Globus pallidus (tissue), 1 donor: Measurements from ENCODE around the gene TMIE.
"Not testable (repeated sequence)": the region's sequence is repeated elsewhere in the genome, so short reads cannot be mapped to it uniquely, and the experiment has no call there.

ENCODE experiments used
- DNase-seq: peaks from one replicate; pipeline ENCODE4 v3.0.0-alpha.2; 2015; ENCODE audit warnings: low spot score

TMIE gene

DNA sequence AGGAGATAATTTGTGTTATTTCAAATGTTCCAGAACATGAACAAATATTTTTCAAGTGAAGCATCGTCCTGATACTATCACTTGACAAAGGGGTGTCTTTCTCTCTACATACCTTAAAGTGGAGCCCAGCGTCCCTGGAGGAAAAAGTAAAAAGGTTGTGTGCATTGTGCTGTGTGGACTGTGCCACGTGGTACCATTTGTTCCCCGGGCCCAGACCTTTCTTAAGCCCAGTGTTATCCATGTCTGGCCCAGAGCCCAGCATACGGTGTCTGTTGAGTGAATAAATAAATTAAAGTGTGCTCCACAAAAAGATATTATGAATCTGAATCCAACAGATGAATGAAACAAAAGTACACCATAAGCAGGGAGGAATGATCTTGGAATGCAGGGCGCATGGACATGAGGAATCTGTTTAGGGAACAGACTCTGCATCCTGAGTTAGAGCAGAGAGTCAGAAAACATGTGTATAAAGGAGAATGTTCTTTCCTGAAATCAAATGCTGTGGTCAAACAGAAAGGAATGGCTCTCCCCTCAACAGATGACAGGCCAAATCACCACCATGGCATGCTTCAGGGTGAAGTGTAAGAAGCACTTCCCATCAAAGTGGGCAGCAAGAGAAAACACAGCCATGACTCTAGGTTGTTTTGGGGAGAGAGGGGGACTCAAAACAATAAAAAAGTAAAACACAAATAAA, 24.6 kb downstream of the TMIE start:
- DNase-seq = no peak

DNA sequence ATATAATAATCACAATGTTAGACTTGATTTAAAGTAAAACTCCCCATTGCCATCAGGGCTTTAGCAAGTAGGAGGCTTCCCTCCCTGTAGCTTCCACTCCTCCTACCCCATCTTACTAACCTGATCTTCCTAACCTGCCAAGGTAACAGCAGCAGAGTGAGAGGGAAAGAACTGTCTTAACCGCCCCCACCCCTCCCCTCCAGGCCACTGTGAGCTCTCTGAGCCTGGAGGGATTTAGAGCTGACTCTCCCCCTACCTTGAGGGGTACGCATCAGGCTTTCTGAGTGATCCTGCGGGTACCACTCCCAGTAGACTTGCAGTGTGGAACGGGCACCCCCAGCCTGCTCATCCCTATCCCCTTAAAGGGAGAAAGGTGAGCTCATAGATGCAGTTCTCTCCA, 27.8 kb downstream of the TMIE start:
- no peak for DNase-seq

DNA sequence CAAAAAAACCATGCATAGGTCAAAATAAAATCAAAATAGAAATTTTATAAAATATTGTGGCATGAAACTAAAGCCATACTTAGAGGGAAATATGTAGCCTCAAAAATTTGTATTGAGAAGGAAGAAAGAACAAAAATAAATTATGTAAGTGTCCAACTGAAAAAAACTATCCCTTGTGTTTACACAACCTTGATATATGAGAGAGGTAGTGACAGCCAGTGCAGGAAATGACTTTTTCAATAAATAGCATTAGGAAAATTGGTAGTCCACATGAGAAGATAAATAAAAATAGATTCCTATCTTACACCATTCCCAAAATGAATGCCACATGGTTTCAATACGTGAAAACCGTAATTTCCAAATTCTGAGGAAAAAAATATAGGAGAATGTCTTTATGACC, 29.6 kb downstream of the TMIE start:
- DNase-seq = no peak

DNA sequence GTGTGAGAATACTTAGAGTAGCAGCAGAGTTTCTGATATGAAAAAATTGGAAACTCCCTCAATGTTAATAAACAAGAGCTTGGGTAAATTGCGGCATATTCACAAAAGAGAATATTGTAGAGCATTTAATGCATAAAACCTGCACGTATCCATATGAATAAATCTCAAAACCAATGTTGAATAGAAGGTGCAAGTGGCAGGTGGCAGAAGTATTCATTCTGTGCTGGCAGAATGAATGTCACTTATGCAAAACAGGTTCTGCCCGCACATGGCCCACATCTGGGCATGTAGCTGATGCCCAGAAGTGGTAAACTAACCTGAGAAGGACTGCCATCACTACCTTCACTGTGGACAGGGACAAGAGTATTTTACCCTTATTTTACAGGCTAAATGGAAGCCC, 30.6 kb downstream of the TMIE start:
- no peak for DNase-seq

DNA sequence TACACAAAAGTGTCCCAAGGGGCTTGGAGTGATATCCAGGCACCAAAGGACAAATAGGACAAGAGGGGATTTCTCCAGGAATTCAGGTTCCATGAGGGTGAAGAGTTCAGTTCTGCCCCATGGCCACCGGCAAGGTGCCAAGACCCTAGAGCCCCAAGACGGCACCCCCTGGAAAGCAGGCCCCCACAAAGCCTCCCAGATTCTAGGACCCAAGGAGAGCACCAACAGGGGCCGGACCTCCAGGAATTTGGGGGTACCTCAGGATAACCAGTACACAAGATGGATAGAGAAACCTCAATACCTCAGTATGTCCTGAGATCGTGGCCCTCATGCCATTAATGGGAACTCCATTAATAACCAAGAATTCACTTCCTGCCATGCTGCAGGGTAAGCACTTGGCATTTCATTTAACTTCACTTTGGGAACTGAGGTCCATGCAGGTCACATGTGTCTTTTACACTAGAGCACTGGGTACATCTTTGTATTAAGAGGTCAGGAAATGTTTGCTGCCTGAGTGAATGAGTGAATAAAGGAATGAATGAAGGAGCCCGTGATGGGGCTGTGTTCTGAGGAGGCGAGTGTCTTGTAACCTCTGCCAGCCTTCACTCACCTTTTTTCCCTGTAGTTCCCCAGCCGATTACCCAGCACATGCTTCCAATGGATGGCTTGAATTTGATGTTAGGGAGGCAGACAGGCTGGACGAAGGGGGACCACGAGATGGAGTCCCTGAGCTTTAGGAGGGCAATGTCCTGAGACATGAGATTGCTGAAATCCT, 32.0 kb downstream of the TMIE start:
- DNase-seq = no peak

DNA sequence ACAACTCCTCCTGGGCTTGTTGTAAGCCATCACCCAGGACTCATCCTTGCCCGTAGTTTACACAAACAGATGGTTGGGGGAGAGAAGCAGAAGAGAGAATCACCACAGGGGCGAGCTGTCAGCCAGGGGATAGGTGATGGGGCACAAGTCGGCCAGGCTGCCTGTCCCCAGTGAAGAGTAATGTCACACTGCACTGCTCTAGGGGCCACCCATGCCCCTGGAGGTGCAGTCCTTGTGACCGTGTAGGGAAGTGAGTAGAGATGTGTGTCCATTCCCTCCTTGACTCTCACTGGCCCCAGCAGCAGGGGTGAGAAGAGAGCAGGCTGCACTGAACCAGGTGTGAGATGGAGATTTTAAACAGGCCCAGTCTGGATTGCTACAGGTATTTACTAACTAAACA, 33.6 kb downstream of the TMIE start:
- DNase-seq = no peak

DNA sequence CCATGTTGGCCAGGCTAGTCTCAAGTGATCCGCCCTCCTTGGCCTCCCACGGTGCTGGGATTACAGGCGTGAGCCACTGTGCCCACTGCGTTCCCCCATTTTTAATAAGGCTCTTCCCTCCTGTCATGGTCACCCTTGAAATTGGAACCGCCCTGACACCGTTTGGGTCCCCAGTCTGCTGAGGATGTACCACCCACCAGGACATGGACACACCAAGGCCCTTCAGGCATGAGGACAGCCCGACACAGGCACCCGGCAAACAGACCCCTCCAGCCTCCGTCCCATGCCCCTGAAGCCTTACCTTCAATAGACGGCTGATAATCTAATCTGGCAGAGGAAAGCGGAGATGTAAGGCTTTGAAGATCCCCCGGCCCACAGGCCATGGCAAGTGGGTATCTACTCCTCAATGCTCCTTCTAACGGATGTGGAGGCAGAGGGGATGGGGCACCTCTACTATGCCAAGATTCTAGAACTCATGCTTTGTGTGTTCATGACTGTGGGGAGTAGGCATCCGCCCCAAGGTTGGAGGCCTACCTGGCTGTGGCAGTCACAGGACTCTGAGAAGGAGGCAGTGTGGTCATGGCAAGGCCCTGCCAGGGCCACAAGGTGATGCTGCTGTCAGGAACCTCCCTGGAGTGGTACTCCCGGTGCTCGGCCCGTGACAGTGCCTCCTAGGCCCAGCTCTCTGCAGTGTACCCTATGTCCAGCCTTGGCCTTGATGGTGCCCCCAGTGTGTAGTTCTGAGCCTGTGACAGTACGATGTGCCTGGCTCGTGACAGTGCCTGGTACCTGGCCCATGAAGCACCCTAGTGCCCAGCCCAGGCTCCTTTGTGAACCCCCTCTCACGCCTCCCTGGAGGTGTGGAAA, 35.0 kb downstream of the TMIE start:
- DNase-seq = no peak

DNA sequence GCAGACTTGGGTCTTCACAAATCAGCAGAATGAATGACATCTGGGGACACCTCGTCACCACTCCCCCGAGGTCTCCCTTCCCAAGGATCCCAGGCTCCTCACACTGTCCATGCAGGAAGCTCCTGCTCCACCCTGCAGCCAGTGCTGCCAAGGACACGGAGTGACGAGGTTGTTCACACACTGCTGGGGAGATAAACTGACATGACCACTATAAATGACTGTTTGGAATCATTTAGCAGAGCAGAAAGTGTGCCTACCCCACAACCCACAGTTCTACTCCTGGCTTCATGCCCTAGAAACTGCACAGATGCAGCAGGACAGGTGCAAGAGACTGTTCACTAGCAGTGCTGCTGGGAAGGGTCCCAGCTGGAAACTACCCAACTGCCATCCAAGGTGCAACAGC, 36.1 kb downstream of the TMIE start:
- DNase-seq = no peak

DNA sequence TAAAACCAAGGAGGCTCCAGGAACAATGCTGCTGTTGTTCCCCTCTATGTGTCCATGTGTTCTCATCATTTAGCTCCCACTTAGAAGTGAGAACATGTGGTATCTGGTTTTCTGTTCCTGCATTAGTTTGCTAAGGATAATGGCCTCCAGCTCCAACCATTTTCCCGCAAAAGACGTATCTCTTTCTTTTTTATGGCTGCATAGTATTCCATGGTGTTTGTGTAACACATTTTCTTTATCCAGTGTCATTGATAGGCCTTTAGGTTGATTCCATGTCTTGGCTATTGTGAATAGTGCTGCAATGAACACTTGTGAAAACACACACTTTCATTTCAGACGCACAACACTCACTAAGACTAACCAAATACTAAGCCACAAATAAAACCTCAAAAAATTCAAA, 38.4 kb downstream of the TMIE start:
- not testable (repeated sequence) for DNase-seq

DNA sequence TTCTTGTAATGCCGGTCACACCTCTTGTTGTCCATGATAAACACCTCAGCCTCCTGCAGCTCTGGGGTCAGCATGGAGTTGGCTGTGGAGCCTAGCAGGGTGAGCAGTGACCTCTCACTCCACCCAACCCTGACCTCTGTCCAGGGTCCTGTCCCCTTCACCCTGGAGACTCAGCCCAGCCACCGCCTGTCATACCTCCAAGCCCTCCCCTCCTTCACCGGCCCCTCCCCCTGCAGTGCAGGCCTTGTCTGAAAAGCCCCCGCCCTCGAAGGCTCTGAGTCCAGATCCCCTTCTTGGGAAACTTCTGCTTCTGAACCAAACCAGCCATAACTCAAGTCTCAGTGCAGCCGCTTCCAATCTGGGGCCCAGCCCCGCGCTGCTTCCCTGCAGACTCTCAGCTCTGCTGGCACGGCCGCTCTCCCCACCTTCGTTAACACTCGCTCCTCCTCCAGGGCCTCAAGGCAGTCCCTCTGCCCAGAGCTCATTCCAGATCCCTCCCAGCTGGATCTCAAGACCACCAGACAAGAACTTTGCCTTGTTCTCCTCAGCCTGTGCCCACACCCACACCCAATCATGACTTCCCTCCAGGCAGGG, 41.9 kb downstream of the TMIE start:
- no peak for DNase-seq

DNA sequence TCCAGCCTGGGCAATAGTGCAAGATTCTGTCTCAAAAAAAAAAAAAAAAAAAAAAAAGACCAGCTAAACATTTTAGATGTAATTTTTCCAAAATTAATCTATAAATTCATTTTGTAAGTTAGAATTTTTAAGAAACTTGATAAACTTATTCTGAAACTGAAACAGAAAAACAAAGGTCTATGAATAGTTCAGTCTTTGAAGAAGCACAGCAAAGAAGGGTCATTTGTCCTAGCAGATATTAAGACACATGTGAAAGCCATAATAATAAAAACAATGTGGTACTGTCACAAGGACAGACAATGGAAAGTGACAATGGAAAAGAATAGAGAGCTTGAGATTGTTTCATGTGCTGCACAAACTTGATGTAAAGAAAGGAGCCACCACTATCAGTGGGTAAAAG, 45.5 kb downstream of the TMIE start:
- DNase-seq = no peak

DNA sequence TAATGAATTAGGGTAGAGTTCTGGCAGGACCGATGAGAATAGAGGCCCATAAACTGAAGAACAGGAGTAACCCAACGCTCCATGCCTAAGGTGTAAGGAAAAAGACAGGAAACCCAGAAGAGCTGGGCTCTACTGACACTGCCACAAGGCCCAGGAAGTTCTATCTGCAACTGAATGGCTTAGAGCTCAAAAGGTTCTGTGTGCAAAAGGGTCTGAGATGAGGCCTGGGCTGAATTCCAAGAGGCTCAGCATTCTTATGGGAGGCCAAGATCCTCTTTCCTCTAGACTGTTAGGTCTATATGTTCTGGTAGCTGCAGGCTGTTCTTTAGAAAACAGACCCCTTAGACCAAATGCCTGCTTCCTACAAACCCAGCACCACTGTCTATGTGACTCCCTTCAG, 47.0 kb downstream of the TMIE start:
- DNase-seq = no peak

DNA sequence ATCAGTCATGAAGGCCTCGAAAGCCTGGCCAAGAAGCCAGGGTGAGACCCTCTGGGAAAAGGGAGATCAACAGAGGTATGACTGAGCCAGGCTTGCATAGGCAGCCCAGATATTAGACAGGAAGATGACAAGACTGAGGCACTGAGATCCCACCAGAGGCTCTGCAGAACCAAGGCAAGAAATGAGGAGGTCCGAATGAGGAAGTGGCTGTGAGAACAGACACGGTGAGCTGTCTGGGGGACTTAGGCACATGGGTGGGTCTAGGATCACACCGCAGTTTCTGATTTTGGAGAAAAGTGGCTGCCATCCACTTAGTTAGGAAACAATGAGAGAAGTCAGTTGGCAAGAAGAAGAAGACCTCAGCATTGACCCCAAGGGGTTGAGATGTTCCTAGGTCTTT, 47.9 kb downstream of the TMIE start:
- DNase-seq = no peak

DNA sequence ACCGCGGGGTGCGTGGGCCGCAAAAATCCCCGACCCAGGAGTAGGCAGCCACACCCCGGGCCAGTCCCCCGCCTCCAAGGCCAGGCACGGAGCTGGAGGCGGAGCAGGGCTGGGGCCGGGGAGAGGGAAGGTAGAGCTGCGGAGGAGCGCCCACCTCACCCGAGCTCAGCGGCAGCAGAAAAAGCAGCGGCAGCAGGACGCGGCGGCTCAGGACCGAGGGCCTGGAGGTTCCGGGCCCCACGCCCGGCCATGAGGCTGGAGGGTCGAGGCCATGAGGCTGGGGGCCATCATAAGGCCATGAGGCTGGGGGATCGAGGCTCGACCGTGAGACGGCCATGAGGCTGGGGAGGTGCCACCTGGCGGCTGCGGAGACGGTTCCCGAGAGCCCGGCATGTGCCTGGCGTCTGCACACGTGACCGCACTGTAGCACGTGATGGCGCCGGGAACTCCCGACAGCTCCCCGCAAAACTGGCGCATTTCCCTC, 49.4 kb downstream of the TMIE start:
- DNase-seq = no peak

DNA sequence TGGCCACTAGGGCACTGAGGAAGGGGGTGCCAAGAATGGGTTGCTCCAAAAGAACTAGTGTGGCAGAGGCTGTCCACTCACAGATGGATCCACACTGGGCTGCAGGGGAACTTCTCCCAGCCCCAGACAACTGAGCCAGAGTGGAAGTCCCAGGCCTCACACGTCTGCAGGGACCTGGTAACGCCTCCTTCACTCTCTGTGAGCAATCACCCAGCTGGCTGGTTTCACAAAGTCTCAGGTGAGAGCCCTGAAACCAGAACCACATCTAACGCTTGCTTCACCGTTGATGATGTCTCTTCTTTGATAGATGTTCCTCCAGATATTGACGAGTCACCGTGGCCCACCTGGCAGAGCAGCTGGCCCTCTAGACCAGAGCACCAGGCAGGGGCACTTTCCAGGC, 51.9 kb downstream of the TMIE start:
- not testable (repeated sequence) for DNase-seq

DNA sequence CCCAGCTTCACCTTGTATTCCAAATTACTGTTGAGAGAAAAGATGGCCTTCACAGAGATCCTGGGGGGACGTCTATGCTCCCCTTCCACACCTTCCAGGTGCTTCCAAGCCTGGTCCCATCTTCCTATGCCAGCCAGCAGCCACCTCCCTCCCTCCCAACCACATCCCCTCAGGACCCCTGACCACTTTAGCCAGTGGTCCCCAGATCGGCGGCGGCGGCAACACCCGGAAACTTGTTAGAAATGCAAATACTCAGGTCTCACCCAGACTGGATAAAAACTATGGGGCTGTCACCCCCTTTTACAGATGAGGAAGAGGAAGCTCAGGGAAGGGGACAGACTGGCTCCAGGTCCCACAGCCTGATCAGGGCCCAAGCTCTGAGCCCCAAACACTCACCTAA, 54.5 kb downstream of the TMIE start:
- DNase-seq = no peak

DNA sequence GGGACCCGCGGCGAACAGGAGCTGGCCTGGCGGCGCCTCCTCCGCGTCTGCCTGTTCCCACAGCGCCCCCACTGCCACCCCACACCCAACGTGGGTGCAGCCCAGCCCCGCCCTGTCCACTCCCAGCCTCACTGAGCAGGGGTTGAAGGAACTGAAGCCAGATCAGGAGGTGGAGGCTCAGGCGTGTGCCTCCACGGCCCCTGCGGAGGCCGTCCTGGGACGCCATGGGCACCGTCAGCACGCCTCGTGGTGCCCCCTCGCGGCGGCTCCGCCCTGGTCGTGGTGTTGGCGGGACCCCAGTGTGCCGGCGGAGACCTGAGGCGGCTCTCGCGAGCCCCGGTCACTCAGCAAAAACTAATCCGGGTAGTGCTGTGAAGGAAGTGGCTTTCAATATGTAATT, 55.5 kb downstream of the TMIE start:
- DNase-seq = no peak

DNA sequence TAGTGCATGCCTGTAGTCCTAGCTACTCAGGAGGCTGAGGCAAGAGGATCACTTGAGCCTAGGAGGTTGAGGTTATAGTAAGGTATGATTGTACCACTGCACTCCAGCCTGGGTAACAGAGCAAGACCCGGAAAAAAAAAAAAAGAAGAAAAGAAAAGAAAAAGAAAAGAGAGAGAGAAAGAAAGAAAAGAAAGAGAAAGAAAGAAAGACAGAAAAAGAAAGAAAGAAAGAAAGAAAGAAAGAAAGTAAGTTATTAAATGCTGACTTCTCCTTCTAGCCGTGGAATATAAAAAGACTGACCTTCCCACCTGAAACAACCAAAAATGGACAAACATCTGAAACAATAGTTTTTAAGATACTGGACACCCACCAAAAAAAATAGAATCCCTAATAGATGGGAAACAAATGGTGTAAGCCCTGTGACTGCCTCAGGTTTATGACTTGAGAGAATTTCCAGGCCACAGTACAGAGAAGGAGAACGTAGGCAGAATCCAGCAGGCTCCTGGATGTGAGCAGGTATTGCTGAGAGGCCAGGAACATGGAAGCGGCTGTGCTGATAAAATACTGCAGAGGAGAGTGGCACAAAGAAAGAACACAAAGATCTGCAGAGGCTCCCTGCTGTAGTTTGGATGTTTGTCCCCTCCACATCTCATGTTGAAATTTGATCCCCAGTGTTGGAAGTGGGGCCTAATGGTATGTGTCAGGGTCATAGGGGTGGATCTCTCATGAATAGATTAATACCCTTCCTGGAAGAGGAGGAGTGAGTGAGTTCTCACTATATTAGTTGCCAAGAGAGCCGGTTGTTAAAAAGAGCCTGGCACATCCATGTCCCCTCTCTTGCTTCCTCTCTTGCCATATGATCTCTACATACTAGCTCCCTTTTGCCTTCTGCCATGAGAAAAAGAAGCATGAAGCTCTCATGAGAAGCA, 58.3 kb downstream of the TMIE start:
- DNase-seq = no peak
